A673 (cell line): Measurements from ENCODE around the gene KIR2DL4.

Experiments
- CTCF ChIP-seq: fragments of 300-800, 200-600 bp; sonication (generic); conservative IDR thresholded peaks from 2 replicates; pipeline ENCODE4 v1.5.1; 2017; ENCODE audit warnings: low read depth, mild to moderate bottlenecking, antibody characterized with exemption, low read length, moderate library complexity, mixed read lengths
- EZH2 ChIP-seq: fragments of 200-600 bp; sonication (generic); IDR thresholded peaks from 2 replicates; pipeline ENCODE4 v1.6.1; 2017; ENCODE audit warnings: borderline replicate concordance, low read depth, mild to moderate bottlenecking, mixed read lengths, antibody characterized with exemption, low read length; ENCODE audit not compliant: poor library complexity, severe bottlenecking

DNA sequence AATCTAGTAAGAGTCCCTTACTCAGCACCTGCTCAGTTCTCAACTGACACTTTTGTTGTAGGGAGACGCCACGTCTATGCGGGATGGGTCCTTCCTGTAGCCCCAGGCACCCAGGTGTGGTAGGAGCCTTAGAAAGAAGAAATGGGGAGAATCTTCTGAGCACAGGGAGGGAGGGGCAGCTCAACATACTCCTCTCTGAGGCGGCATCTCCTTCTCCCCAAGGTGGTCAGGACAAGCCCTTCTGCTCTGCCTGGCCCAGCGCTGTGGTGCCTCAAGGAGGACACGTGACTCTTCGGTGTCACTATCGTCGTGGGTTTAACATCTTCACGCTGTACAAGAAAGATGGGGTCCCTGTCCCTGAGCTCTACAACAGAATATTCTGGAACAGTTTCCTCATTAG is 1.2 kb downstream of the KIR2DL4 start:
- TF ChIP-seq CTCF = no peak
- TF ChIP-seq EZH2 = no peak
